Measurements from ENCODE around the gene CYTH3. TPM values are rescaled to one million over a fixed set of nuclear protein-coding genes. Genes with fewer than 3 reads are reported as not detected.

CYTH3 gene
- total RNA-seq, 1 experiment from 2014 or later, result 29.1 TPM

DNA sequence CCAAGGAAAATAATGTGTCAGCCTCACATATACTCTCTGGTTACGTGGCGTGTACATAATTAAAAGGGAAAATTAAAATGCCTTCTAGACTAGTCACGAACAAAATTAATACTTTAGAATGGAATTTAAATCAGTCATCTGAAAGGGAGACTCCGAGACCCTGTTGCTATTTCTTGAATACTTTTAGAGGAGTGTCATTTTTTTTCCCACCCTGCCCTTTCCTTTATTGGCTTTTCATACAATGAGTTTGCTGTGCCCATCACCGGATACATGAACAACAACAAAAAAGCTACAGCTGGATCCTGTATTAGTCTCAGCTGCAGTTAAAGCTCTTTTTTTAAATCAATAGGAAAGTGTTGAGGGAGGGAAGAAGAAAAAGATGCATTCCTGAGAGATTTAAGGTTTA, 20.1 kb downstream of the CYTH3 start:
- no peak overlapping the region for H3K4me3 Mint-ChIP-seq (ENCODE audit: unreplicated experiment)
- H3K4me1 ChIP-seq, result peaks cover 17% of the 10 kb centered on the region; the same call in 1 of the 2 replicates
- H3K9me3 Mint-ChIP-seq (ENCODE audit: unreplicated experiment), result no peaks in the 10 kb centered on the region
- H3K27ac Mint-ChIP-seq (ENCODE audit: unreplicated experiment), result no peak overlapping the region
- ChIA-PET POLR2A (interaction anchor here (0.7 kb wide), 1 partner anchor 10 kb away, joined by 3 read pairs; no protein-coding TSS in a partner anchor), CTCF (no interaction called here)
- H3K27me3 Mint-ChIP-seq (ENCODE audit: insufficient read depth, unreplicated experiment), result no peaks in the 10 kb centered on the region
- H3K9me3 ChIP-seq, result no peaks in the 10 kb centered on the region
- no peak overlapping the region for H3K4me3 ChIP-seq (ENCODE audit: low read depth, low read length)
- peaks cover 19% of the 10 kb centered on the region for H3K4me1 Mint-ChIP-seq (ENCODE audit: low read depth, unreplicated experiment)
- no peaks in the 10 kb centered on the region for H3K27me3 ChIP-seq (replicated peaks; ENCODE audit: control insufficient read depth, insufficient read depth, low read length)
- no peaks in the 10 kb centered on the region for H3K36me3 Mint-ChIP-seq (ENCODE audit: insufficient read depth, unreplicated experiment)
- no TSS peak for BruUV-seq (replicated peaks)
- DNase-seq, result no peak
- intact Hi-C loops (cut with micrococcal nuclease; ENCODE audit: unreplicated experiment), result no loop called here
- no peak for TF ChIP-seq CTCF (IDR thresholded peaks at IDR 0.05; ENCODE audit: insufficient read depth in 1 of 2, low read depth in 1 of 2, low read length in 1 of 2, severe bottlenecking in 1 of 2, unreplicated experiment in 1 of 2)
- H3K36me3 ChIP-seq (ENCODE audit: control insufficient read depth, insufficient read depth, low read length), result no peaks in the 10 kb centered on the region

DNA sequence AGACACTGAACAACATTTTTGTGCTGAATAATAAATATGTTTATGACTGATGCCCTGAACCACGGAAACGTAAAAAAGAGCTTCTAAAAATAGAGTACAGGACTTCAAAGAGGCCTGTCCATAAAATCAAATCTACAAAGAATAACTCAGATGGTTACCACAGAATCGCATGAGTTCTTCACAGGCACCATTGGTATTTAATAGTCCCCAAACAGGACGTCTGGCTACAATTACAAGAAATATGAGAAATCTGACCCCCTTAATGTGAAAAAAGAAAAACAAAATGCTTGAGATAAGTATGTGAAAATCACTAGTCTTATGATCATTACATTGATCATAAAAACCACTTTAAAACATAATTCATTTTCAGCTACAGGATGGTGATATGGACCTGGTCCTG, 20.8 kb downstream of the CYTH3 start:
- H3K36me3 ChIP-seq (ENCODE audit: control insufficient read depth, insufficient read depth, low read length), result no peaks in the 10 kb centered on the region
- POLR2A ChIA-PET, result no interaction called here
- Mint-ChIP-seq H3K27ac (ENCODE audit: unreplicated experiment) (no peak overlapping the region), H3K4me1 (ENCODE audit: low read depth, unreplicated experiment) (peaks cover 22% of the 10 kb centered on the region), H3K27me3 (ENCODE audit: insufficient read depth, unreplicated experiment) (no peaks in the 10 kb centered on the region), H3K4me3 (ENCODE audit: unreplicated experiment) (no peak overlapping the region), H3K36me3 (ENCODE audit: insufficient read depth, unreplicated experiment) (no peaks in the 10 kb centered on the region), H3K9me3 (ENCODE audit: unreplicated experiment) (no peaks in the 10 kb centered on the region)
- intact Hi-C loops (cut with micrococcal nuclease; ENCODE audit: unreplicated experiment), result no loop called here
- H3K4me3 ChIP-seq (ENCODE audit: low read depth, low read length), result no peak overlapping the region
- H3K4me1 ChIP-seq, result peaks cover 13% of the 10 kb centered on the region; the same call in 1 of the 2 replicates
- DNase-seq, result no peak
- BruUV-seq (replicated peaks), result no TSS peak
- TF ChIP-seq CTCF (IDR thresholded peaks at IDR 0.05; ENCODE audit: insufficient read depth in 1 of 2, low read depth in 1 of 2, low read length in 1 of 2, severe bottlenecking in 1 of 2, unreplicated experiment in 1 of 2), result no peak
- H3K27me3 ChIP-seq (replicated peaks; ENCODE audit: control insufficient read depth, insufficient read depth, low read length), result no peaks in the 10 kb centered on the region
- CTCF ChIA-PET, result no interaction called here
- H3K9me3 ChIP-seq, result no peaks in the 10 kb centered on the region

DNA sequence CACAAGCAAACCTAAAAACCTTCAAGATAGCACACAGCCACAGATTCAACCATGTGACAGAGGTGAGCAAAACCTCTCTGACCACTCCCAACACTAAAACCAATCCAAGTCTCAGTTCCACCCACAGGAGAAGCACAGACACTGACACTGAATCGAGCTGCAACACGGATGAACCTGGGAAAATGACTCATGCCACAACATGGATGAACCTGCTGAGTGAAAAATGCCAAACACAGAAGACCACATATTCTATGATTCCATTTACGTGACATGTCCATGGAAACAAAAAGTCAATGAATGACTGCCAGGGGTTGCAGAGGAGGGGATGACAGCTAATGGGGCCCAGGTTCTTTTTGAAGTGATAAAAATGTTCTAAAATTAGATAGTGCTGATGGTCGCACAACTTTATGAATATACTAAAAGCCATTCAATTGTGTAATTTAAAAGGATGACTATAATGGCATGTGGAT, 22.0 kb downstream of the CYTH3 start:
- DNase-seq, result no peak
- Histone ChIP-seq H3K9me3 (no peaks in the 10 kb centered on the region), H3K27me3 (replicated peaks; ENCODE audit: control insufficient read depth, insufficient read depth, low read length) (no peaks in the 10 kb centered on the region), H3K4me1 (0 out of 2 replicates have a peak, but pooled peaks cover 2% of the 10 kb centered on the region), H3K4me3 (ENCODE audit: low read depth, low read length) (no peak overlapping the region), H3K36me3 (ENCODE audit: control insufficient read depth, insufficient read depth, low read length) (no peaks in the 10 kb centered on the region)
- no peaks in the 10 kb centered on the region for H3K36me3 Mint-ChIP-seq (ENCODE audit: insufficient read depth, unreplicated experiment)
- no peak overlapping the region for H3K4me3 Mint-ChIP-seq (ENCODE audit: unreplicated experiment)
- no TSS peak for BruUV-seq (replicated peaks)
- no peaks in the 10 kb centered on the region for H3K27me3 Mint-ChIP-seq (ENCODE audit: insufficient read depth, unreplicated experiment)
- intact Hi-C loops (cut with micrococcal nuclease; ENCODE audit: unreplicated experiment), result no loop called here
- peaks cover 18% of the 10 kb centered on the region for H3K4me1 Mint-ChIP-seq (ENCODE audit: low read depth, unreplicated experiment)
- ChIA-PET POLR2A (no interaction called here), CTCF (no interaction called here)
- no peaks in the 10 kb centered on the region for H3K9me3 Mint-ChIP-seq (ENCODE audit: unreplicated experiment)
- TF ChIP-seq CTCF (IDR thresholded peaks at IDR 0.05; ENCODE audit: insufficient read depth in 1 of 2, low read depth in 1 of 2, low read length in 1 of 2, severe bottlenecking in 1 of 2, unreplicated experiment in 1 of 2), result no peak
- no peak overlapping the region for H3K27ac Mint-ChIP-seq (ENCODE audit: unreplicated experiment)
